ENCODE measurements around the gene MAD1L1. TPM values are rescaled to one million over a fixed set of nuclear protein-coding genes. Genes with fewer than 3 reads are reported as not detected.

Gene MAD1L1
- total RNA-seq, 2 experiments from 2014 or later: 157 to 160 TPM

DNA sequence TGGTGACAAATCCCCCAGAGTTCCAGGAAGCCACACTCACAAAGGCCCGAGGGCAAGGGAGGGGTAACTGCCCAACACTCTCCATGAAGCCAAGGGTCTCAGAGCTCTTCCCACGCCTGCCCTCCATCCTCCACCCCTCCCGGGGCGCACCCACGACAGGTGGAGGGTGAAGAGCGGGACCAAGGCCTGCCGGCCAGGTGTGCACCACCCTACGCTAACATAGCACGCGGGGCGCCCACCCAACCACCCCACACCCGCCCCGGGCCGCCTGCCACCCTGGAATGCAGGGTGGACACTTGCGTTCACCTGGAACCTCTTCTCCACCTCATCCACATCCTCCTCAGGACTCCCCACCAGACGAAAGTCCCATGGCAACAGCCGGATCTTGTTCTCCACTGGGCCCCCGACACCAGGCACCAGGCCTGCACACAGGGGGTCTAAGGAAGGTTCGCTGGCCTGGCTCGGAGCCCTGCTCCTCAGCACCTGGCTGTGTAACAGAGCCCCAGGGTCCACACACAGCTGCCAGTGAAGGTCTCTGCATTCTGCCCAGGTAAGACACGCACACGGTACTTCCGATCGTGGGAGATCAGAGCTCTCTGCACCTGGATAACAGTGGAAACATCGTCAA, 32.7 kb downstream of the MAD1L1 start:
- Mint-ChIP-seq H3K27me3 (no peaks in the 10 kb centered on the region), H3K36me3 (ENCODE audit: low read depth) (peaks cover 41% of the 10 kb centered on the region), H3K4me1 (ENCODE audit: low read depth) (peaks cover 4% of the 10 kb centered on the region), H3K4me3 (no peak overlapping the region), H3K9me3 (no peaks in the 10 kb centered on the region), H3K27ac (no peak overlapping the region)
- H3K27ac ChIP-seq (ENCODE audit: low read depth in 1 of 2, low read length in 2 of 2): no peak overlapping the region
- CTCF ChIA-PET: no interaction called here
- intact Hi-C loops (cut with DNase I, micrococcal nuclease): loop anchor here (10.0 kb wide), 2 partner anchors 305 to 535 kb away; no protein-coding TSS in a partner anchor
- no peak overlapping the region for H3K4me3 ChIP-seq (ENCODE audit: low read length)
- H3K9me3 ChIP-seq (ENCODE audit: control insufficient read depth in 1 of 2, insufficient read depth in 1 of 2, low read length in 2 of 2): peaks cover 11 to 25% of the 10 kb centered on the region in 2 experiments
- H3K36me3 ChIP-seq (ENCODE audit: insufficient read depth, low read length): peaks cover 22% of the 10 kb centered on the region
- POLR2A ChIA-PET: no interaction called here
- no peak for TF ChIP-seq CTCF (IDR thresholded peaks at IDR 0.05)
- no peaks in the 10 kb centered on the region for H3K4me1 ChIP-seq (ENCODE audit: insufficient read depth, low read length)
- no peaks in the 10 kb centered on the region for H3K27me3 ChIP-seq (ENCODE audit: control insufficient read depth in 1 of 2, insufficient read depth in 2 of 2, low read length in 2 of 2)
- ATAC-seq (ENCODE audit: poor library complexity): no peak
- peak in 1 of 14 experiments; percentile 5 for DNase-seq

- peak in 1 of 14 experiments; percentile 5 for DNase-seq
- no peaks in the 10 kb centered on the region for H3K4me1 ChIP-seq (ENCODE audit: insufficient read depth, low read length)
- H3K27me3 ChIP-seq (ENCODE audit: control insufficient read depth in 1 of 2, insufficient read depth in 2 of 2, low read length in 2 of 2): no peaks in the 10 kb centered on the region
- H3K4me3 Mint-ChIP-seq: no peak overlapping the region
- ATAC-seq (ENCODE audit: poor library complexity): no peak
- H3K36me3 ChIP-seq (ENCODE audit: insufficient read depth, low read length): peaks cover 22% of the 10 kb centered on the region
- ChIA-PET POLR2A (no interaction called here), CTCF (no interaction called here)
- H3K9me3 Mint-ChIP-seq: no peaks in the 10 kb centered on the region
- peaks cover 43% of the 10 kb centered on the region for H3K36me3 Mint-ChIP-seq (ENCODE audit: low read depth)
- H3K4me3 ChIP-seq (ENCODE audit: low read length): no peak overlapping the region
- TF ChIP-seq CTCF (IDR thresholded peaks at IDR 0.05): no peak
- intact Hi-C loops (cut with DNase I, micrococcal nuclease): no loop called here
- peaks cover 11 to 25% of the 10 kb centered on the region in 2 experiments for H3K9me3 ChIP-seq (ENCODE audit: control insufficient read depth in 1 of 2, insufficient read depth in 1 of 2, low read length in 2 of 2)
- H3K27me3 Mint-ChIP-seq: no peaks in the 10 kb centered on the region
- H3K27ac ChIP-seq (ENCODE audit: low read depth in 1 of 2, low read length in 2 of 2): no peak overlapping the region
- H3K4me1 Mint-ChIP-seq (ENCODE audit: low read depth): peaks cover 4% of the 10 kb centered on the region
- no peak overlapping the region for H3K27ac Mint-ChIP-seq
These were observed 33.2 kb downstream of the MAD1L1 start for GRCh38 chr7:2199528-2199927.

DNA sequence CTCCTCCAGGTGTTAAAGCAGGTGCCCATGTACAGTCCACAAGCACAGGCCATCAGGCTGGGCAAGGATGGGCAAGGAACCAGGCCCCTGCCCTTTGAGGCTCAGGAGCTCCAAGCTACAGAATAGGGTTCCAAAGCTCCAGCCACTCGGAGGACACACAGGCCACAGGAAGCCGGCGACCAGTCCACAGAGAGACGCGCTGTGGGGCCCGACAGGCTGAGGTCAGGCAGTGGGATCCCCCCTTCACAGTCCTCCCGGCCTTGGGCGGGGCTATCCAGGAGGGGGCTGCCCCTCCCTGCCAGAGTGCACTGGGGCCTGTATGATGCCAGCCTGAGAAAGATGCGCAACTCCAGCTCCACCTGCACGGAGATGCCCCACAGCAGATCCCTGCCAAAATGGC, 34.0 kb downstream of the MAD1L1 start:
- Histone ChIP-seq H3K27me3 (ENCODE audit: control insufficient read depth in 1 of 2, insufficient read depth in 2 of 2, low read length in 2 of 2) (no peaks in the 10 kb centered on the region), H3K9me3 (ENCODE audit: control insufficient read depth in 1 of 2, insufficient read depth in 1 of 2, low read length in 2 of 2) (peaks cover 11 to 25% of the 10 kb centered on the region in 2 experiments), H3K4me1 (ENCODE audit: insufficient read depth, low read length) (no peaks in the 10 kb centered on the region), H3K36me3 (ENCODE audit: insufficient read depth, low read length) (peaks cover 22% of the 10 kb centered on the region), H3K4me3 (ENCODE audit: low read length) (no peak overlapping the region), H3K27ac (ENCODE audit: low read depth in 1 of 2, low read length in 2 of 2) (no peak overlapping the region)
- Mint-ChIP-seq H3K4me3 (no peak overlapping the region), H3K27ac (no peak overlapping the region), H3K4me1 (ENCODE audit: low read depth) (no peaks in the 10 kb centered on the region), H3K27me3 (no peaks in the 10 kb centered on the region), H3K9me3 (no peaks in the 10 kb centered on the region), H3K36me3 (ENCODE audit: low read depth) (peaks cover 39% of the 10 kb centered on the region)
- intact Hi-C loops (cut with DNase I, micrococcal nuclease): no loop called here
- ATAC-seq (ENCODE audit: poor library complexity) (no peak), DNase-seq (no peak)
- TF ChIP-seq CTCF (IDR thresholded peaks at IDR 0.05): no peak
- ChIA-PET CTCF (no interaction called here), POLR2A (no interaction called here)
